Skin of body (tissue), 2 donors: Measurements from ENCODE around the gene PDZD8. TPM values are rescaled to one million over a fixed set of nuclear protein-coding genes. Genes with fewer than 3 reads are reported as not detected.
"Not testable (repeated sequence)": the region's sequence is repeated elsewhere in the genome, so short reads cannot be mapped to it uniquely, and the experiment has no call there.

Source experiments
- DNase-seq: peaks from one replicate; lab custom pipeline; 2025; lab: John Stamatoyannopoulos, UW
- total RNA-seq: library from RNA; depleted of rRNA; stranded (reverse); fragments of >200 nt; gene quantifications from one replicate; pipeline ENCODE4 v1.2.3, GENCODE V29; 2014

PDZD8 gene
- total RNA-seq, 1 donor from 2014 or later = 20.9 TPM

- no peak for DNase-seq
Observed at GRCh38 chr10:117294039-117294645, 81.1 kb downstream of the PDZD8 start.

GRCh38 chr10:117290872-117291271, 84.4 kb downstream of the PDZD8 start:
- DNase-seq = not testable (repeated sequence)

GRCh38 chr10:117284716-117285494, 90.3 kb downstream of the PDZD8 start:
- no peak for DNase-seq

GRCh38 chr10:117277675-117278074, 97.6 kb downstream of the PDZD8 start:
- no peak for DNase-seq

GRCh38 chr10:117275121-117275520, 100.1 kb downstream of the PDZD8 start:
- no peak for DNase-seq

- DNase-seq = no peak
Observed at GRCh38 chr10:117274509-117274908, 100.7 kb downstream of the PDZD8 start.

- no peak for DNase-seq
Observed at GRCh38 chr10:117273980-117274379, 101.3 kb downstream of the PDZD8 start.

- no peak for DNase-seq
Observed at GRCh38 chr10:117272195-117273076, 102.8 kb downstream of the PDZD8 start.

GRCh38 chr10:117271427-117271826, 103.8 kb downstream of the PDZD8 start:
- no peak for DNase-seq

- DNase-seq = no peak
Observed at GRCh38 chr10:117268907-117269306, 106.3 kb downstream of the PDZD8 start.

GRCh38 chr10:117268258-117268657, 107.0 kb downstream of the PDZD8 start:
- DNase-seq = no peak

GRCh38 chr10:117266812-117267211, 108.4 kb downstream of the PDZD8 start:
- no peak for DNase-seq

GRCh38 chr10:117266400-117266799, 108.8 kb downstream of the PDZD8 start:
- DNase-seq = no peak

- DNase-seq = no peak
Observed at GRCh38 chr10:117264782-117265181, 110.5 kb downstream of the PDZD8 start.

GRCh38 chr10:117262903-117263293, 112.3 kb downstream of the PDZD8 start:
- DNase-seq = no peak

GRCh38 chr10:117262291-117262902, 112.8 kb downstream of the PDZD8 start:
- no peak for DNase-seq

- DNase-seq = no peak
Observed at GRCh38 chr10:117261501-117261900, 113.7 kb downstream of the PDZD8 start.

GRCh38 chr10:117260084-117260483, 115.2 kb downstream of the PDZD8 start:
- no peak for DNase-seq

GRCh38 chr10:117259279-117259678, 116.0 kb downstream of the PDZD8 start:
- no peak for DNase-seq

GRCh38 chr10:117257721-117258120, 117.5 kb downstream of the PDZD8 start:
- no peak for DNase-seq

GRCh38 chr10:117256910-117257309, 118.3 kb downstream of the PDZD8 start:
- no peak for DNase-seq
